ENCODE measurements around the gene DPRX.

DNA sequence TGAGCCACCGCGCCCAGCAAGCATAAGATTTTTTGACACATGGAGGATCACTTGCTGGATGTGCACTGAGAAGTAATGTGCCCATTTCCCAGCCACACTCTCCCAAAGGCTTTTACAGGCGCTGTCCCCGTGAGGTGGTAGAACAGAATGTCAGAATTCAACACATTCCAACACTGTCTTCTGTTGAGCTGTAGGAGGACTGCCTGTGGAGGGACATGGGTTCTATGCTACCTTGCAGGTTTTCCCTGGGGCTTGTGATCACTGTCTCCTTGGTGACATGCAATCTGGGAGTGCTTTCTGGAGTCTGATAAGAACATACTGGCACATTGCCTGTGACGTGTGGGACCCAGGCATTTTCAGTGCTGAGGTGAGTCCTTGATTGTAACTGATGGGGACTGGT lies 38.5 kb downstream of the DPRX start:
- no peak for TF ChIP-seq POLR2A (IDR thresholded peaks at IDR 0.05)
- TF ChIP-seq, protein P1, sequence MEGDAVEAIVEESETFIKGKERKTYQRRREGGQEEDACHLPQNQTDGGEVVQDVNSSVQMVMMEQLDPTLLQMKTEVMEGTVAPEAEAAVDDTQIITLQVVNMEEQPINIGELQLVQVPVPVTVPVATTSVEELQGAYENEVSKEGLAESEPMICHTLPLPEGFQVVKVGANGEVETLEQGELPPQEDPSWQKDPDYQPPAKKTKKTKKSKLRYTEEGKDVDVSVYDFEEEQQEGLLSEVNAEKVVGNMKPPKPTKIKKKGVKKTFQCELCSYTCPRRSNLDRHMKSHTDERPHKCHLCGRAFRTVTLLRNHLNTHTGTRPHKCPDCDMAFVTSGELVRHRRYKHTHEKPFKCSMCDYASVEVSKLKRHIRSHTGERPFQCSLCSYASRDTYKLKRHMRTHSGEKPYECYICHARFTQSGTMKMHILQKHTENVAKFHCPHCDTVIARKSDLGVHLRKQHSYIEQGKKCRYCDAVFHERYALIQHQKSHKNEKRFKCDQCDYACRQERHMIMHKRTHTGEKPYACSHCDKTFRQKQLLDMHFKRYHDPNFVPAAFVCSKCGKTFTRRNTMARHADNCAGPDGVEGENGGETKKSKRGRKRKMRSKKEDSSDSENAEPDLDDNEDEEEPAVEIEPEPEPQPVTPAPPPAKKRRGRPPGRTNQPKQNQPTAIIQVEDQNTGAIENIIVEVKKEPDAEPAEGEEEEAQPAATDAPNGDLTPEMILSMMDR (IDR thresholded peaks at IDR 0.05 in 8 of 11, conservative IDR thresholded peaks at IDR 0.05 in 3 of 11) = no peak
